DLD1 (cell line): ENCODE data around the gene MACF1.

Source experiments
- in situ Hi-C: cut with HindIII; loops from 2 replicates; pipeline ENCODE4 v1.10.0; 2017; ENCODE audit warnings: low sequenced_read_pairs

MACF1 gene

DNA sequence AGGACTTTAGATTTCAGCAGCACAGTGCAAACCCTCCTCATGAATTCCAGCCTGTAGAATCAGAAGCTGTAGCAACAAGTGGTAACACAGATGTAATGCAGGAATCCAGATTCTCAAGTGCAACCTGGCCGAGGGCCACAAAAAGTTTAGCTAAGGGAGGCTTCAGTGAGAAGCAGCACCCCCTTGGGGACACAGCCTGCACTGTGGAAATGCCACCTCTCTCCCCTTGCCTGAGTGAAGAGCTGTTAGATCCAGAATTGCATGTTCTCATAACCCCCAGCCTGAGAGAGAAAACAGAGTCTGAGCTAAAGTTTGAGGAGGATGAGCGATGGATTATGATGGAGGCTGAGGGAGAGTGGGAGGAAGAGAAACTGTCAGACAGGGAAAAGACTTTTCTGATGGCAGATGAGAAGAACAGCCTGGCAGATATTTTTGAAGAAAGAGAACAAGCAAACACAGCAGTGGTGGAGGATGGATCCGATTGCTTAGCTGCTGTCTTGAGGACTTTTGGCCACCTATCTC lies 206.5 kb downstream of the MACF1 start:
- in situ Hi-C loops, result no loop called here

DNA sequence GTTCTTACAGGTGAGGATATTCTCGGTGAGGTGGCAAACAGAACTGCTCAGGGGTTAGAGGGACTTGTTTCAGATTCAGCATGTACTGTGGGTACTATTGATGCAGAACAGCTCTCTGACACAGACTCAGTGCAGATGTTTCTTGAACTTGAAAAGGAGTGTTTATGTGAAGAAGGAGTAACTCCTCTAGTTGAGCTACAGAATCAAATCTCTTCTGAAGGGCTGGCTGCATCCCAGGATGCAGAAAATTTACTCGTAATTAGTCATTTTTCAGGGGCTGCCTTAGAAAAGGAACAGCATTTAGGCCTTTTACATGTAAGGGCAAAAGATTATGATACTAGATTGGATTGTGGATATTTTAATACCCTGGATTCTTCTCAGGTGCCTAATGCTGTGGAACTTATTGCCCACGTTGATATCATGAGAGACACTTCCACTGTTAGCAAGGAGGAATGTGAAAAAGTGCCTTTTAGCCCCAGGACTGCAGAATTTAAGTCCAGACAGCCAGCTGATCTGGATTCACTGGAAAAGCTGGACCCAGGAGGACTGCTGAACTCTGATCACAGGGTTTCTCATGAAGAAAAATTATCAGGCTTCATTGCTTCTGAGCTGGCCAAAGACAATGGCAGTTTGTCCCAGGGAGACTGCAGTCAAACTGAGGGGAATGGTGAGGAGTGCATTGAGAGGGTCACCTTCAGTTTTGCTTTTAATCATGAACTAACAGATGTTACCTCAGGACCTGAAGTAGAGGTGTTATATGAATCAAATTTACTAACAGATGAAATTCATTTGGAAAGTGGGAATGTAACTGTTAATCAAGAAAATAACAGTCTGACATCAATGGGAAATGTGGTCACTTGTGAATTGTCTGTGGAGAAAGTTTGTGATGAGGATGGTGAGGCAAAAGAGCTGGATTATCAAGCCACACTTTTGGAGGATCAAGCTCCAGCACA lies 207.3 kb downstream of the MACF1 start:
- in situ Hi-C loops, result no loop called here

DNA sequence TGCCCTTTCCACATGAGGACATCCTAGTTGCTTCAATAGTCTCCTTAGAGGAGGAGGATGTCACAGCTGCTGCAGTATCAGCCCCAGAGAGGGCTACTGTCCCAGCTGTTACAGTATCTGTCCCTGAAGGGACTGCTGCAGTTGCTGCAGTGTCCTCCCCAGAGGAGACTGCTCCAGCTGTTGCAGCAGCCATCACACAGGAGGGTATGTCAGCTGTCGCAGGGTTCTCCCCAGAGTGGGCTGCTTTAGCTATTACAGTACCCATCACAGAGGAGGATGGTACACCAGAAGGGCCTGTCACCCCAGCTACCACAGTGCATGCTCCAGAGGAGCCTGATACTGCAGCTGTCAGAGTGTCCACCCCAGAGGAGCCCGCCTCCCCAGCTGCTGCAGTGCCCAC lies 208.4 kb downstream of the MACF1 start:
- in situ Hi-C loops, result no loop called here

DNA sequence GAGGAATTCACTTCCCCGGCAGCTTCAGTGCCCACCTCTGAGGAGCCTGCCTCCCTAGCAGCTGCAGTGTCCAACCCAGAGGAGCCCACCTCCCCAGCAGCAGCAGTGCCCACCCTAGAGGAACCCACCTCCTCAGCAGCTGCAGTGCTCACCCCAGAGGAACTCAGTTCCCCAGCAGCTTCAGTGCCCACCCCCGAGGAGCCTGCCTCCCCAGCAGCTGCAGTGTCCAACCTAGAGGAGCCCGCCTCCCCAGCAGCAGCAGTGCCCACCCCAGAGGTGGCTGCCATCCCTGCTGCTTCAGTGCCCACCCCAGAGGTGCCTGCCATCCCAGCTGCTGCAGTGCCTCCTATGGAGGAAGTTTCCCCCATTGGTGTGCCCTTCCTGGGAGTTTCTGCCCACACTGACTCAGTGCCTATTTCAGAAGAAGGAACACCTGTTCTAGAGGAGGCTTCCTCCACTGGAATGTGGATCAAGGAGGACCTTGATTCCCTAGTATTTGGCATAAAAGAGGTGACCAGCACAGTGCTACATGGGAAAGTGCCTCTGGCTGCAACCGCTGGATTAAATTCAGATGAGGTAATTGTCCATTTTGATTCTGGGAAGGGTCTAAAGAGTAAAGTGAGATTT lies 209.5 kb downstream of the MACF1 start:
- in situ Hi-C loops, result no loop called here

DNA sequence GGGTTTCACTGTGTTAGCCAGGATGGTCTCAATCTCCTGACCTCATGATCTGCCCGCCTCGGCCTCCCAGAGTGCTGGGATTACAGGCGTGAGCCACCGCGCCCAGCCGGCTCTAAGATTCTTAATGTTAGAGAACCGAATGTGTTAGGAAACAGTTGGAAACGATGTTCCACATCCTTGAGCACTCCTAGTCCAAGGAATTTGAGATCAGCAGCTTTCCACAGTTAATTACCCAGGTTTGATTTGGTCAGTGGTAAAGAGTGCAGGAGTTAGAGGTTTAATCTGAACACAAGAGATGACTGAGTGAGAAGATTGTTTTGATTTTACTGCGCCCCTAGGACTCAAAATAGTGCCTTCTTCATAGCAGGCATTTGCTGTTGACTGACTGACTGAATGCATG lies 211.1 kb downstream of the MACF1 start:
- in situ Hi-C loops, result no loop called here

DNA sequence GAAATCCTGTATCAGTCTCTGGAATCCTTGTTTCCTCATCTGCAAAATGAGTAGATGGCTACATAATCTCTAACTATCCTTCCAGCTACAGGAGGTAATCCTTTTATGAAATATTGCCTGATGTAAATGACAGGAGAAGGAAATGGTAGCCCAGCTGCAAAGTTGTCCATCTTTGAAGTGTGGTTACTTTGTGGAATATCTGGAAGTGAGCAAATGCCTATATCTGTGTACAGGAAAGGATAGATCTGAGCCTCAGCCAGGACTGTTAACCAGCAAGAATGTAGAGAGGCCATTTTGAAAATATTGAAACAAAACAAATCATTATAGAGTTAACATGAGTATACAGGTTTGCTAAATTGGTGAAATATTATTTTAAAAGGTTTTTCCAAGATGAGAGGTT lies 212.1 kb downstream of the MACF1 start:
- in situ Hi-C loops, result no loop called here

DNA sequence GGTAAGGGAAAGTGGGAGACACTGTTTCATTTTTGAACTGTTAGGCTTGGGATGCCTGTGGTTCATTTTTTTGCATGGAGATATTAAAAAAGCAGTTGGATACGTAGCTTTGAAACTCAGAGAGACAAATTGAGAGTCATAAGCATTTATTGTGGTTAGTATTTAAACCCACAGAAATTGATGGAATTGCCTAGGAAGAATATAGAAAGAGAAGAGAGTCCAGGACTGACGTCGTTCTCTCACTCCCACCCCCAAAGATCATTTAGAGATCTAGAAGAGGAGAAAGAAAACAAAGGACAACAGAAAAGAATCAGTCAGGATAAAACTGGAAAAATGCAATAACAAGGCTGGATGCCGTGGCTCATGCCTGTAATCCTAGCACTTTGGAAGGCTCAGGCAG lies 213.7 kb downstream of the MACF1 start:
- in situ Hi-C loops, result no loop called here

DNA sequence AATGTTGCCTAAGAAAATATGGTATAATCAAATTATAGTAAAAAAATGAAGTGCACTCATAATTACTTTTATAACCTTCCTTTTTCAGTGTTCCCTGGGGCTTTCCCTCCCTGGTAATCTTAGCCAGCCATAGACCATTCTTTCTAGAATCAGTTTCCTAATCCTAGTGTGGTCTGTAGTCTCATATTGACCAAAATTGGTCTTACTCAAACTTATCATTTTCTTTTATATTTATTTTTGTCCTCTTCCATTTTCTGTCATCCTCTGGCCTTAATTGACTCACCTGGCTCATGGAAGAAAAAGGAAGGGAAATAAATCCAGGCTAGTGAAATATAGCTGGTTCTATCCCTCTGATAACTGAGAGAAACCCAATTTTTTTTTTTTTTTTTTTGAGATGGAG lies 216.0 kb downstream of the MACF1 start:
- in situ Hi-C loops, result no loop called here

DNA sequence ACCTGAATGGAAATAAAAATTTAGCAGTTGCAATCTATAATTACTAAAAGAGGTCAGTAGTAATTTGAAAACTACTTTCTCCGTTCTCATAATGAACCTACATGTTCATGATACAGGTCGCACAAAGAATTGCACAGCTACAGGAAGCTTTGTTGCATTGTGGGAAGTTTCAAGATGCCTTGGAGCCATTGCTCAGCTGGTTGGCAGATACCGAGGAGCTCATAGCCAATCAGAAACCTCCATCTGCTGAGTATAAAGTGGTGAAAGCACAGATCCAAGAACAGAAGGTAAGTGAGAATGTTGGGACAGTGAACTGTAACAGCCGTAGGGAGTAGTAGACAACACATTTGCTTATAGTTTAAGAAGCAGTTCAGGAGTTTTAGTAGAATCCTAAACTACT lies 218.1 kb downstream of the MACF1 start:
- in situ Hi-C loops, result no loop called here

DNA sequence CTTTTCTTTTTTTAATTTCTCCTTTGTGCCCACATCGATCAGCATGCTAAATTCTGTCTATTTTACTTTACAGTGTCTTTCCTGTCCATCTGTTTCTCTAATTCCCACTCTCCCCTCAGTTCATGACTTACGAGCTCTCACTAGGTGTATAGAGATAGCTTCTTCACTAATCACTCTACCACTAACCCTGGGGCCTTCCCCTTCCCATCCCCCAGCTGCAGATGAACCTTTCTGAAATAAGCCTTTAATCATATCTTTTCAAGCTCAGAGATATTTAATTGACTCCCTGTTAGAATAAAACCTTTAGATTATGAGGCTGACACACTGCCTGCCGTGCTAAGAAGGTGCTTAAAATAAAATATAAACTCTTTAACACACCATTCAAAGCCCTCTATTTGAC lies 220.7 kb downstream of the MACF1 start:
- in situ Hi-C loops, result no loop called here

DNA sequence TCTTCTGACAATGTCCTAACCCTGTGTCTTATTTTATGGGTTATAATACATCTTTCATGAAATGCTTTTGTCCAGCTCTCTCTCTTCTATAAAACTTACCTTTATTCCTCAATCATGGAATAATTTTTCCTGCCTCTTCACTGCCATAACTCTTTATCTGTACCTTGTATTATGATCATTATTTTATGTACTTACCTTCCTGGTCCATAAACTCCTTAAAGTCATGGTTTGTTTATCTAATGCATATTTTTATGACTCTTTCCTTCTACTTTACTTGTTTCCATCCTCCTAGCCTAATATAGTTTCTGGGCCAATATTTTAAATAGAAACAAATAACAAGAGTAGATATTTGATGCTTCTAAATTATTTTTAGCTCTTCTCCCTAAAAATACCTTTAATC lies 221.1 kb downstream of the MACF1 start:
- in situ Hi-C loops, result no loop called here

DNA sequence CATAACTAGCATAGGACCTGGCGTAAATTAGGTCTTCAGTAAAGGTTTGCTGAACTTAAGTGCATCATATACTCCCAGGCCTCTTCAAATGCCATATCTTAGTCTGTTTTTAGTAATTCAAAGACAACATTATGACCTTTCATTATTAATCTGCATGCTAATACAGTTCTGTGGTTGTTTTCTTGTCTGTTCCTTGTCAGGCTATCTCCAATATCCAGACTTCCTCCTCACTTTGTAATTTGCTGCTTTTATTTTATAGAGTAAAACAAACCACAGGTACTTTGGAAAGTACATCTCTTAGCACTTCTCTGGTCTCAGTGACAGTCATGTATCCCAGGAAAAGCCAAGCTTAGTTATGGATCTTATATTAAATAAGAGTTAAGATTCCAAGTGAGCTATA lies 221.9 kb downstream of the MACF1 start:
- in situ Hi-C loops, result no loop called here

DNA sequence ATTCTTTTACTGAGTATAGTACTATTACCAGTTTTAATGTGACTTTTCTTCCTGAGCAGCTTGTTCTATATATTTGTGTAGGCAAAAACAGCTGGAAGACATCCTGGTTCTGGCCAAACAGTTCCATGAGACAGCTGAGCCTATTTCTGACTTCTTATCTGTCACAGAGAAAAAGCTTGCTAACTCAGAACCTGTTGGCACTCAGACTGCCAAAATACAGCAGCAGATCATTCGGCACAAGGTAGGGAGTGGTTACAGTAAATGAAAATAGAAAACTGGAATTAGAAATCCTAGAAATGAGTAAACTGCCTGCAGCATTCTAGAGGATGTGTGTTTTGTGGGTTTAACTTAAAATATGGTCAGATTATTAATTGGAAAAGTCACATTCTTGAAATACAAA lies 222.9 kb downstream of the MACF1 start:
- in situ Hi-C loops, result no loop called here

DNA sequence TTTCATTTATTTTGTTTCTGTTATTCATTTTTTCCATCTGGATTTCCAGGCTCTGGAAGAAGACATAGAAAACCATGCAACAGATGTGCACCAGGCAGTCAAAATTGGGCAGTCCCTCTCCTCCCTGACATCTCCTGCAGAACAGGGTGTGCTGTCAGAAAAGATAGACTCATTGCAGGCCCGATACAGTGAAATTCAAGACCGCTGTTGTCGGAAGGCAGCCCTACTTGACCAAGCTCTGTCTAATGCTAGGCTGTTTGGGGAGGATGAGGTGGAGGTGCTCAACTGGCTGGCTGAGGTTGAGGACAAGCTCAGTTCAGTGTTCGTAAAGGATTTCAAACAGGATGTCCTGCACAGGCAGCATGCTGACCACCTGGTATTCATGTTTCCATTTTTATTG lies 223.4 kb downstream of the MACF1 start:
- in situ Hi-C loops, result no loop called here

DNA sequence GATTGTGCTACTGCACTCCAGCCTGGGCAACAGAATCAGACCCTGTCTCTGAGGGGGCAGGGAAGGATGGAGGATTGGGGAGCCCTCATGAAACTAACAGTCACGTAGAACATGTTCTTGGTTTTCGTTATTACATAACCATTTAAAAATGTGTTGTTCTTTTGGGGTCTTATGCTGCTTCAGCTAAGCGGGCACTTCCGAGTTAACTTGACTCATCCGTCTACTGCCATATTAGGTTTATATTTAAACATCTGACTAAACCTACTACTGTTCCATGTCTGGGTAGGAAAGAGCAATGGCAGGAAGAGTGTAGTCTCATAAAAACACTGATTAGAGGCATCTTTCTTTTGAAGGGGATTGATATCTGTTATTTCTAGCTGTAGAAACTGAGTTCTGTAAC lies 227.4 kb downstream of the MACF1 start:
- in situ Hi-C loops, result no loop called here

DNA sequence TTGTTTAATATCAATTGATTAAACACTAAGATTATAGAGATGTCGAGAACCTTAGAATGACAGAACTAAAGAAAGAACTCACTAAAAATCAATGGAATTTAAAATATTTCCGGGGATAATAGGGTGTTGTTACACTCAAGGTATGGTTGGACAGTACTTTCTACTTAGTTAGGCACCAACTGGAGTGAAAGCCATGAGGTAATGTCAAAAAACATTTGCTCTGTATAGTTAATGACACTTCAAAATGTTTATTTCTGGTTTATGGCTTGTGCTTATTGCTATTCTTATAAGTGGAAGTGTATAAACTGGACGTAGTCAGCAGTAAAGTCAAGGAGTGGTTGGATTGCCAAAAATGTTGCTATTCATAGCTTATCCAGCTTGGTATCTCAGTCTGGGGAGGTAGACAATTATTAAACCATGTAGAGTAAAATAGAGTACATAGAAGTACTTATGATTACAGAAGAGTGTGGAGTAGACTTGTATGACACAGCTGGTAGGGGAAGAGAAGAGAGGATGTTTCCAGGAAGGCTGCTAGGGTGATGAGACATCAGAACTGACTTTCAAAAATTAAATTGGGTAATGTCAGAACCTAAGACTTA lies 230.4 kb downstream of the MACF1 start:
- in situ Hi-C loops, result no loop called here

DNA sequence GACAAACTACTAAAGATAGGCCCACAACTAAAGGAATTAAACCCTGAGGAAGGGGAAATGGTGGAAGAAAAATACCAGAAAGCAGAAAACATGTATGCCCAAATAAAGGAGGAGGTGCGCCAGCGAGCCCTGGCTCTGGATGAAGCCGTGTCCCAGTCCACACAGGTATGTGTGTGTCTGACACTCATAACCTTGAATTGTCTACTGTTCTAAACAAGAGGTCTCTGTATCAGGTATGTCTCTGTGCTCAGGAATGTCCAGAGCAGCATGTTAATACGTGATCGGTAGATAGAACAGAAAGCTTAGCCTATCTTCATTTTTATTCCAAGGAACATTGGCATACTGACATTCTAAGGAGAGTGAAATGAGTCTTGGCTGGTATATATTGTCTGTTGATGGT lies 231.1 kb downstream of the MACF1 start:
- in situ Hi-C loops, result no loop called here

DNA sequence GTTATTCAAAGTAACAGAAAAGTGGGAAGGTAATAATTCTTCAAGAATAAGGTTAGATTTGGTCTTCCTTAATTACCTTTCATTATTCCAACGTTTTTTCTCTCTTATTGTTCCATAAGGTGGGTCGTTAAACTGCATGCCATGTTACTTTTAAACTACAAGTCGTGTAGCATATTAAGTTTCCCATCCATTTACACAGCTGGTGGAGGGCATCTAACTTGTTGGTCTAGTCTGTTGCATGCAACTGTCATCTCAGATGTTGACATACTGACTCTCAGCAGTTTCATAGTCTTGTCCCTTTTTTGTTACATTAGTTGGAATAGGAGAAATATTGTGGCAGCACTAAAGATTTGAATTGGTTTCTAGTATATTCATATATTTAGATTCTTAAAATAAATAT lies 232.3 kb downstream of the MACF1 start:
- in situ Hi-C loops, result no loop called here

DNA sequence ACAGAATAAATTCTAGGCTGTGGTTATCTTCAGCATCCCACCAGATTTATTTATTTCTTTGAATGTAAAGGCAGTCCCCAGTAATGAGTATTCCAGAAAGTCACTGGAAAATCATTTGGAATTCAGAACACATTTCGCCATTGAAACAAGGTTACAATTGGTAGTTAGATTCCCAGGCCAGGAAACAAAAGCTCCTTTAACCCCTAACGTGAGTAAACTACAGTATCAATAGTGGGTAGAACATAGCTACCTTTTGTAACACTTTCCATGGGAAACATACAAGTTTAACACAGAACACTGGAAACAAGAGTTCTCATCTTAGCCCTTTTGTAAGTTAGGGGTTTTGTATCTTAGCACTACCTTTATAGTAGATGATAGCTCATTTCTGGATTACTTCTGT lies 233.5 kb downstream of the MACF1 start:
- in situ Hi-C loops, result no loop called here

DNA sequence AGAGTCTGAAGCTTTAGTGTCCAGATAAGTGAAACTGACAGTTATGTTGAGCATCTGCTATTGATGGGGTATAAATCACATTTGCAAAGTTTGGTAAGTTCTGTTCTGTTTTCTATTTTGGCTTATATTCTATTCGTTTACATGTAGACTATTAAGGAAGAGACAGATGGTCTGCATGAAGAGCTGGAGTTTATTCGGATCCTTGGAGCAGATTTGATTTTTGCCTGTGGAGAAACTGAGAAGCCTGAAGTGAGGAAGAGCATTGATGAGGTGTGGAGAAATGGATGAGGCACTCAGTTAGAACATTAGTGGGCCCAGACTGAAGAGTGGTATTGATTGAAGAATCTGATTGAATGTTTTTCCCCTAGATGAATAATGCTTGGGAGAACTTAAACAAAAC lies 236.4 kb downstream of the MACF1 start:
- in situ Hi-C loops, result no loop called here

DNA sequence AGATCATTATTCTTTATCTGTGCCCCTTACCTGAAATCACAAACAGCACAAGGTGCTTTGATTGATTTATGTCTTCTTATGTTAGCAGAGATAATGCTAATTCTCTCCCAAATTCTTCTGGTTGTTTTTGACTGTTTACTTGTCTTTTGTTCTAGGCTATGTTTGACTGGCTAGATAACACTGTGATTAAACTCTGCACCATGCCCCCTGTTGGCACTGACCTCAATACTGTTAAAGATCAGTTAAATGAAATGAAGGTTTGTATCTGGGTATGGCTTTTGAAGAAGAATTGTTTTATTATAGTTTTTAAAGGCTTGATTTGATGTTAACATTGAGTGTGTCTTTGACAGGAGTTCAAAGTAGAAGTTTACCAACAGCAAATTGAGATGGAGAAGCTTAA lies 237.3 kb downstream of the MACF1 start:
- in situ Hi-C loops, result no loop called here

DNA sequence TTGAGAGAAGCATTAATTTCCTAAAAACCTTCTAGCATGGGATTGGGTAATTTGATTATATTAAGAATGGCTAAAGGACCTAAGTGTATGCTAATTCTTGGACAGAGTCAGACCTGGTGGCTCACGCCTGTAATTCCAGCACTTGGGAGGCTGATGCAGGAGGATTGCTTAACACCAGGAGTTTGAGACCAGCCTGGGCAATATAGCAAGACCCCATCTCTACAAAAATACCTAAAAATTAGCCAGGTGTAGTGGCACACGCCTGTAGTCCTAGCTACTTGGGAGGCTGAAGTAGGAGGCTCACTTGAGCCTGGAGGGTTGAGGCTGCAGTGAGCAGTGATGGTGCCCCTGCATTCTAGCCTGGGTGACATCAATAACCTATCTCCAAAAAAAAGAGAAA lies 241.1 kb downstream of the MACF1 start:
- in situ Hi-C loops, result no loop called here
